Chondrocyte (in vitro differentiated cells): ENCODE results near the gene PTPRE. TPM values are rescaled to one million over a fixed set of nuclear protein-coding genes. Genes with fewer than 3 reads are reported as not detected.

Source experiments
- DNase-seq: peaks from one replicate; pipeline ENCODE4 v3.0.0; 2021; ENCODE audit warnings: mixed read lengths, low spot score
- H3K27ac Mint-ChIP-seq: one replicate; pipeline ENCODE4 v1.8.0; 2021; ENCODE audit warnings: mild to moderate bottlenecking, moderate library complexity, mixed read lengths; ENCODE audit not compliant: unreplicated experiment
- H3K27me3 Mint-ChIP-seq: 2 replicates; pipeline ENCODE4 v1.8.0; 2021; ENCODE audit warnings: low read depth, mixed read lengths
- H3K36me3 Mint-ChIP-seq: 2 replicates; pipeline ENCODE4 v1.8.0; 2021; ENCODE audit warnings: low read depth, mixed read lengths
- H3K4me1 Mint-ChIP-seq: 2 replicates; pipeline ENCODE4 v1.8.0; 2021; ENCODE audit warnings: low read depth, mild to moderate bottlenecking, mixed read lengths
- H3K4me3 Mint-ChIP-seq: one replicate; pipeline ENCODE4 v1.8.0; 2021; ENCODE audit warnings: mild to moderate bottlenecking, moderate library complexity, mixed read lengths; ENCODE audit not compliant: unreplicated experiment
- H3K9me3 Mint-ChIP-seq: 2 replicates; pipeline ENCODE4 v1.8.0; 2021; ENCODE audit warnings: low read depth, mixed read lengths
- total RNA-seq: library from RNA; stranded (reverse); gene quantifications from 3 replicates; pipeline ENCODE4 v1.2.1, GENCODE V29; 2021
- TF ChIP-seq, protein P1 (sequence below): fragments of 200-600 bp; sonication (generic); IDR thresholded peaks from 2 replicates; pipeline ENCODE4 v1.5.0; 2021; ENCODE audit warnings: antibody characterized with exemption, mild to moderate bottlenecking, moderate library complexity

Gene PTPRE
- total RNA-seq, 1 donor from 2014 or later, result 6.2 TPM

DNA sequence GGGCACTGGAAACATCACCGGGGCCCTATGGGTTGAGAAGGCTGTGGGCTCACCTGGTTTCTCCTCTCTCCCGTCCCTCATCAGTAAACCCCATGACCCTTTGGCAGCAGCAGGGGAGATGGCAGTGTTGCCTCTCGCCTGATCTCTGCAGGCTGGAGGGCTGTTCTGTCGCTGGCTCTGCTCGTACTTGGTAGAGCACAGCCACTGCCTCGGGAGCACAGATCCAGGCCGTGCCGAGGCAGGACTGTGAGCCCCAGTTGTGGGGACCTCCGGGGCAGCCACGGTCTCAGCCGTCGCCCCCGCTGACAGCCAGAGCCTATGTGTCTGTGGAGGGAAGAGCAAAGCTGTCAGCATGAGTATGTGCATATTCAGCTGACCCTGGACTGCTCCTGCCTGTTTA, 94.9 kb downstream of the PTPRE start:
- H3K27ac Mint-ChIP-seq, result no peak overlapping the region
- DNase-seq, result no peak
- no peaks in the 10 kb centered on the region for H3K27me3 Mint-ChIP-seq
- H3K4me3 Mint-ChIP-seq, result no peak overlapping the region
- TF ChIP-seq, protein P1, sequence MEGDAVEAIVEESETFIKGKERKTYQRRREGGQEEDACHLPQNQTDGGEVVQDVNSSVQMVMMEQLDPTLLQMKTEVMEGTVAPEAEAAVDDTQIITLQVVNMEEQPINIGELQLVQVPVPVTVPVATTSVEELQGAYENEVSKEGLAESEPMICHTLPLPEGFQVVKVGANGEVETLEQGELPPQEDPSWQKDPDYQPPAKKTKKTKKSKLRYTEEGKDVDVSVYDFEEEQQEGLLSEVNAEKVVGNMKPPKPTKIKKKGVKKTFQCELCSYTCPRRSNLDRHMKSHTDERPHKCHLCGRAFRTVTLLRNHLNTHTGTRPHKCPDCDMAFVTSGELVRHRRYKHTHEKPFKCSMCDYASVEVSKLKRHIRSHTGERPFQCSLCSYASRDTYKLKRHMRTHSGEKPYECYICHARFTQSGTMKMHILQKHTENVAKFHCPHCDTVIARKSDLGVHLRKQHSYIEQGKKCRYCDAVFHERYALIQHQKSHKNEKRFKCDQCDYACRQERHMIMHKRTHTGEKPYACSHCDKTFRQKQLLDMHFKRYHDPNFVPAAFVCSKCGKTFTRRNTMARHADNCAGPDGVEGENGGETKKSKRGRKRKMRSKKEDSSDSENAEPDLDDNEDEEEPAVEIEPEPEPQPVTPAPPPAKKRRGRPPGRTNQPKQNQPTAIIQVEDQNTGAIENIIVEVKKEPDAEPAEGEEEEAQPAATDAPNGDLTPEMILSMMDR, result no peak
- peaks cover 40% of the 10 kb centered on the region for H3K4me1 Mint-ChIP-seq
- H3K9me3 Mint-ChIP-seq, result no peaks in the 10 kb centered on the region
- H3K36me3 Mint-ChIP-seq, result no peaks in the 10 kb centered on the region

- H3K4me1 Mint-ChIP-seq, result peaks cover 36% of the 10 kb centered on the region
- no peaks in the 10 kb centered on the region for H3K36me3 Mint-ChIP-seq
- no peak overlapping the region for H3K4me3 Mint-ChIP-seq
- H3K9me3 Mint-ChIP-seq, result no peaks in the 10 kb centered on the region
- no peak overlapping the region for H3K27ac Mint-ChIP-seq
- TF ChIP-seq, protein P1, result no peak
- no peak for DNase-seq
- H3K27me3 Mint-ChIP-seq, result no peaks in the 10 kb centered on the region
Observed at GRCh38 chr10:128003521-128003920, 96.6 kb downstream of the PTPRE start.

DNA sequence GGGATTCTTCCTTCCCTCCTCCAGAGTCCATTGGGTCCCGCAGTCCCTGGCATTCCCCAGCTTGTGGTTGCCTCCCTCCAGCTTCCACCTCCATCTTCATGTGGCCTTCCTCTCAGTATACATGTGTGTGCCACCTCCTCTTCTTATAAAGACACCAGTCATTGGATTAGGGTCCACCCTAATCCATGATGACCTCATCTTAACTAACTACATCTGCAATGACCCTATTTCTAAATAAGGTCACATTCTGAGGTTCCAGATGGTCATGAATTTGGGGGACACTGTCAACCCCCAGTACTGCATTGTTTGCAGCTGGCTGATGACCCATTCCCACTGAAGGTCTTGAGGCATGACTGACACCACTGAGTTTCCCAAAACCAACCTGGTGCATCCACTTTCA, 99.0 kb downstream of the PTPRE start:
- H3K36me3 Mint-ChIP-seq, result no peaks in the 10 kb centered on the region
- H3K27me3 Mint-ChIP-seq, result no peaks in the 10 kb centered on the region
- no peak overlapping the region for H3K4me3 Mint-ChIP-seq
- H3K27ac Mint-ChIP-seq, result no peak overlapping the region
- H3K4me1 Mint-ChIP-seq, result peaks cover 38% of the 10 kb centered on the region
- no peaks in the 10 kb centered on the region for H3K9me3 Mint-ChIP-seq
- DNase-seq, result no peak
- TF ChIP-seq, protein P1, result no peak

DNA sequence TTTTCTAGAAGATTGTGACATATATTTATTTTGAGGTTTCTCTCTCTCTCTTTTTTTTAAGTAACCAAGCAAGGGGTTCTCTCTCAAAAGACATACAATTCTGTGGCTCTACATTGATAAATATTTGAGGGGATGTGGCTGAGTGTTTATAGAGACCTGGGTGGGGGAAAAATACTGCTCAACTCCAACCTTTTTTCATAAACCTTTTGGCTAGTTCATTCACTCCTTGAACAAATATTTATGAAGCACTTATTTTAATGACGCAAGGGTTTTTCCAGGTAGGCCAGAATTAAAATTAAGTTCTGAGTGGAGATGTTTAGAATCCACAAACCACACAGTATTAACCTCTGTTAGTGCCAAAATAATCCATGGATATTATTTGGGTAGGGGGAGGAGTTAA, 100.2 kb downstream of the PTPRE start:
- TF ChIP-seq, protein P1, result no peak

DNA sequence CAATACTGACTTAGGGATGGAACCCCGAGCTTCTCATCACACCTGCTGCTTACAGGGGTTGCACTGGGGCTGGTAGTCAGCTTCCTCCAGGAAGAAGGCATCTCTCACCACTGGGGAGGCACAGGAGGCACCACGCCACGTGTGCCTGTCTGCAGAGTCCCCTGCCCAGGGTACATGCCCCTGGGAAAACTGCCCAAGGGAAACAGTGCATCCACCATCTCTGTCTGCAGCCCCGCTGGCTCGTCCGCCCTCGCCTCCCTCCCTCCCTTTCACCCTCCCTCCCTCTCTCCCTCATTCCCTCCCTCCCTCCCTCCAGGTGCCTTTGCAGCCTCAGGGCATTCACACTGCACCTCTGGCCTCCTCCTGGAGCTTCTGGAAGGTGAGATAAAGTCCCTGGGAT, 101.1 kb downstream of the PTPRE start:
- Mint-ChIP-seq H3K4me1 (peaks cover 33% of the 10 kb centered on the region), H3K4me3 (no peak overlapping the region), H3K27me3 (no peaks in the 10 kb centered on the region), H3K9me3 (no peaks in the 10 kb centered on the region), H3K36me3 (no peaks in the 10 kb centered on the region), H3K27ac (no peak overlapping the region)
- TF ChIP-seq, protein P1, result no peak
- DNase-seq, result no peak

More for the DNA sequence above, 100.2 kb downstream of the PTPRE start:
- no peak for DNase-seq
- Mint-ChIP-seq H3K4me1 (peaks cover 36% of the 10 kb centered on the region), H3K9me3 (no peaks in the 10 kb centered on the region), H3K4me3 (no peak overlapping the region), H3K27me3 (no peaks in the 10 kb centered on the region), H3K27ac (no peak overlapping the region), H3K36me3 (no peaks in the 10 kb centered on the region)
